Small intestine (tissue), 7 donors: ENCODE results near the gene ADGRG6. TPM values are rescaled to one million over a fixed set of nuclear protein-coding genes. Genes with fewer than 3 reads are reported as not detected.
A peak's percentile ranks its signal among the peaks of the same experiment; 100 is the strongest.

ENCODE experiments used
- DNase-seq, 2 donors: peaks; one replicate each; pipeline versions ENCODE4 v3.0.0 to v3.0.0-alpha.2; 2013
- FAIRE-seq: peaks from 2 replicates; lab custom pipeline; 2012; peaks lifted over from hg19 to GRCh38; lab: Jason Lieb, UNC
- H3K27ac ChIP-seq, 3 donors: one replicate each; pipeline ENCODE4 v1.5.1; 2013; ENCODE audit warnings: low read length in 2 of 3, mild to moderate bottlenecking in 2 of 3, control low read depth in 1 of 3, inconsistent platforms in 1 of 3, low read depth in 1 of 3, moderate library complexity in 1 of 3
- H3K27me3 ChIP-seq, 3 donors: one replicate each; pipeline ENCODE4 v1.6.1; 2013; ENCODE audit warnings: low read length in 3 of 3, inconsistent platforms in 1 of 3; ENCODE audit not compliant: control insufficient read depth in 3 of 3, insufficient read depth in 3 of 3
- H3K36me3 ChIP-seq, 3 donors: one replicate each; pipeline ENCODE4 v1.6.1; 2013; ENCODE audit warnings: low read length in 3 of 3, inconsistent platforms in 1 of 3, low read depth in 1 of 3, mild to moderate bottlenecking in 1 of 3, moderate library complexity in 1 of 3; ENCODE audit not compliant: control insufficient read depth in 3 of 3, insufficient read depth in 2 of 3
- H3K4me1 ChIP-seq, 3 donors: one replicate each; pipeline ENCODE4 v1.6.1; 2013; ENCODE audit warnings: low read length in 2 of 3, inconsistent platforms in 1 of 3, low read depth in 1 of 3, mild to moderate bottlenecking in 1 of 3, moderate library complexity in 1 of 3; ENCODE audit not compliant: control insufficient read depth in 3 of 3, insufficient read depth in 2 of 3
- H3K4me3 ChIP-seq, 3 donors: one replicate each; pipeline ENCODE4 v1.5.1; 2013; ENCODE audit warnings: low read length in 3 of 3, control low read depth in 1 of 3, inconsistent platforms in 1 of 3, low read depth in 1 of 3, mild to moderate bottlenecking in 1 of 3, moderate library complexity in 1 of 3
- H3K9me3 ChIP-seq, 2 donors: one replicate each; pipeline ENCODE4 v1.6.1; 2013; ENCODE audit warnings: low read depth in 1 of 2, low read length in 1 of 2; ENCODE audit not compliant: control insufficient read depth in 2 of 2, insufficient read depth in 1 of 2
- WGBS, 3 donors: extraction: QIAGEN DNeasy Blood & Tissue Kit; methylation state at CpG; one replicate each; pipeline ENCODE4 v1.1.7; 2013; 5-methylcytosine and 5-hydroxymethylcytosine counted together
- polyA plus RNA-seq, 4 donors: library from polyadenylated mRNA; stranded (reverse) in 3 of 4; unstranded in 1 of 4; fragments of 200-250 nt in 3 of 4; fragments of 120-200 nt in 1 of 4; gene quantifications; one replicate each; pipeline versions ENCODE4 v1.2.1 to v1.2.3, GENCODE V29; 2013
- donor health status: healthy with polysubstance abuse.
- donor health status: control.
- donor health status: control.
- donor health status: Bipolar disorder and iron deficiency.
- donor health status: healthy.

Gene ADGRG6
- polyA plus RNA-seq, 4 donors, result 5.4 to 25.8 (median 11.1) TPM

DNA sequence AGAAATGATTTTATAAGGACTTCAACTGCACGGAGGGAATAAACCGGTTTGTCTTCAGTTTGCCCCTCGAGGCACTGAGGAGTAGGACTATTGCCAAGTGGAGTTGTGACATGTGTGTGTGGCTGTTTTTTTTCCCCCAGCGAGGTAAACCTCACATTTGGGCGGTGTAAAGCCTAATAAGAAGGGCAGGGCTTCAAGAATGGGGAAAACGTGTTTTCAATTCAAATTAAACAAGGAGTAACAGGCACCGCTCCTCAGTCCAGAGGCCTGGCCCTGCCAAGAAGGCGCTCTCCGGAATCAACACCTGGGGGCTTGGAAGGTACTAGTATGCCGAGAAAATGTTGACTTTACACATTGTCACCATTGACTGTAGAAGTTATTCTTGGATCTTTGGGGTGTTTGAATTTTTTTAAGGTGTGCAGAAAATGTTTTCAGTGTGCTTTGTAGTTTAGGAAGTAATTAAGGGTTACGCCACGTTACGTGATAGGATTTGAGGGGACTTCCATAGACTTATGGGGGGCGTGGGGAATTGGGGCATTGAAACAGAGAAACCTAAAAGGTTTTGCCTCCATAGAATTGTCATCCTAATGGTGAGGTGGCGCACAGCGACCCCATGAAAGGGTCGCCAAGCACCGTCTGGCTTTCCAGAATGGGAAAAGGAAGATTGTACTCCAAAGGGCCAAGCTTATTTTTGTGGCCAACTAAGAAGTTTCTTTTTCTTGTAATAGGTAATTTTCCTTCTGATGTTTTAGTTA lies 791 bp downstream of the ADGRG6 start:
- WGBS, 3 donors, result 63 to 65% (median 64%) methylated on average over 18 of the region's 18 CpGs
- DNase-seq, result no peak
- Histone ChIP-seq H3K4me1 (peaks cover 0 to 5% (median 0%) of the 10 kb centered on the region in 3 donors), H3K4me3 (peak overlapping the region in 2 of 3 donors; percentile 82 to 87), H3K27me3 (no peaks in the 10 kb centered on the region), H3K36me3 (no peaks in the 10 kb centered on the region), H3K9me3 (peaks cover 0 to 7% of the 10 kb centered on the region in 2 donors), H3K27ac (peak overlapping the region in 2 of 3 donors; percentile 79 to 85)
- no peak for FAIRE-seq

DNA sequence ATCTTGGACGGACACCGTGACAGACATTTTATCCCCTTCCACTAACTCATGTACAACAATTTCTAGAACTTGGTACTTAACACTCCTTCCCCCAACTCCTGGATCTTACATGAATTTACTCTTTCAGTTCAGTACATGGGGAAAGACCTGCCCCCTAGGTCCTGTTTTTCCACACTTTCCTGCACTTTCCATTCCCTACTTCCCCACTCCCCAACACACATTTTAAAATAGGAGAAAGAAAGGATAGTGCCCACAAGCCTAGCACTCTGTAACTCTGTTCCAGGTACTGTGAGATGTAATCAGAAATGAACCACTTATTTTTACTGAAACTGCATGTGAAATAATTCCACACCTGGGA lies 1.3 kb downstream of the ADGRG6 start:
- FAIRE-seq, result no peak
- H3K4me1 ChIP-seq, result peaks cover 0 to 5% (median 0%) of the 10 kb centered on the region in 3 donors
- peak overlapping the region in 2 of 3 donors; percentile 82 to 87 for H3K4me3 ChIP-seq
- no peaks in the 10 kb centered on the region for H3K36me3 ChIP-seq
- no peaks in the 10 kb centered on the region for H3K27me3 ChIP-seq
- H3K27ac ChIP-seq, result no peak overlapping the region
- peak in 1 of 2 donors; percentile 15 for DNase-seq
- 91 to 95% (median 94%) methylated on average over 2 of the region's 2 CpGs for WGBS, 3 donors
- peaks cover 0 to 7% of the 10 kb centered on the region in 2 donors for H3K9me3 ChIP-seq

DNA sequence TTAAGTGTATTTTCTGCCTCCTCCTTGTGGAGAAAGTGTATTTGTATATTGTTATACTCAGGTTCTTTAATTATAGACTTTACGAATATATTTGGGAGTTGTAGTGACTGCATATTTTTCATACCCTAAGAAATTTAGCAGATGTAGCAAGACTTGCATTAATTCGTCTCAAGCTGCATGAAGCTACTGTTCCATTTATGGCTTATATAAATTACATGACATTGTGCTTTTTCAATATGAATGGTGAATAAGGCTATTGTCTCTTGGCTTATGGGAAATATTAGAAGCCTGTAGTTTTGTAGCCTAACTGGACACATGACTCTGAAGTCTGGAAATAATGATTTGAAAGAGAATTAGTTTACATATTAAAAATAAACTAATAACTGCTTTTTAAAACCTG lies 2.4 kb downstream of the ADGRG6 start:
- peaks cover 0 to 5% (median 0%) of the 10 kb centered on the region in 3 donors for H3K4me1 ChIP-seq
- DNase-seq (no peak), FAIRE-seq (no peak)
- 85 to 90% (median 89%) methylated on average over 2 of the region's 2 CpGs for WGBS, 3 donors
- no peak overlapping the region for H3K27ac ChIP-seq
- no peaks in the 10 kb centered on the region for H3K36me3 ChIP-seq
- H3K9me3 ChIP-seq, result peaks cover 0 to 7% of the 10 kb centered on the region in 2 donors
- H3K4me3 ChIP-seq, result no peak overlapping the region
- no peaks in the 10 kb centered on the region for H3K27me3 ChIP-seq

DNA sequence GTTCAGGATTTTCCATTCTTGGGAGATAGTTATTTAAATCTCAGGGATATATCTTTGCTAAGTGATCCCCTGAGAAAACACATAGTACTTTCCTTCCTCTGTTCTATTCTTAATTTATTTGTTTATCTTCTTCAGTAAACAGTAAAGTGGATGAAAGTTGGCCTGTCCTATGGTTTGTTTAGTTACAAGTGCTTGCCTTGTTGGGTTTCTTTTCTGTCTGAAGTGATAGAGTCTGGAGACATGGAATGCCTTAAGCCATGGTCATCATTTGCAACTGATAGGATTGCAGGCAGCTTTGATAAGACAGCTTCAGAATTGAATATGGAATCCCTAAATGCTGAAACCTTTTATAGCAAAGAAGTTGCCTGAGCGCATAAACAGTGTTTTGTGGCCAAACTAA lies 4.9 kb downstream of the ADGRG6 start:
- no peak overlapping the region for H3K27ac ChIP-seq
- H3K27me3 ChIP-seq, result no peaks in the 10 kb centered on the region
- no peaks in the 10 kb centered on the region for H3K36me3 ChIP-seq
- DNase-seq, result no peak
- WGBS, 3 donors, result 89 to 100% (median 97%) methylated on average over 1 of the region's 1 CpG
- H3K4me3 ChIP-seq, result no peak overlapping the region
- H3K9me3 ChIP-seq, result no peaks in the 10 kb centered on the region
- no peaks in the 10 kb centered on the region for H3K4me1 ChIP-seq
- no peak for FAIRE-seq

DNA sequence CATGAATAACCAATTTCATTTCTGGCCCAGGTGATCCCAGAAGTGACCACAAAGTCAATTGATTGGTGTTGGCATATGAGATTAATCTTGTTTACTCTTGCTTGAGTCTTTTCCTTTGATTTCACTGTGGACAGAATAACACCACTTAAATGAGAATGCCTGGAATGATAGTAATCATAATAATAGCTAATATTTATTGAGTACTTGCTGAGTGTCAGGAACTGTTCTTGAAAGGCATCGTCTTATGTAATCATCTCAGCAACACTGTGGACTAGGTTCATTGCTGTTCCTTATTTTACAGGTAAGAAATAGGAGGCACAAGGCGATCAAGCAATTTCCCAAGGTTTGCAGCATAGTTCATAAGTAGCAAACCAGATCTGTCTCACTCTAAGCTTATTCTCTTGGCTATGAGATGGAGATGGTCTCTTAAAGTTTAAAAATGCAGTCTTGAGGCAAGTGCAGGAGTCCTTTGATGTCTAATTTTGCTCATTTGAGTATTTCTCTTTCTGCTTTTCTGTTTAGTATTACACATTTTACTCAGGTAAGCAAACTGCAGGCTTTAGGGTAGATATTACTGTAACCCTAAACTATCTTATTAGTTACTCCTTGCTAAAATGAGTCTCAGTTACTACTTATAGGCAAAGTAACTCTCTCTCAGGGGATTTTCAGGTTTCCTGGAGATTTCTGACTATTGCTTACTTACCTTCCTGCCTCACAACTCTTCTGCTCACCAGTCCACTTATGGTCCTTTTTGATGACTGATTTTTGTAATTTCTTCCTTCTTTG lies 6.3 kb downstream of the ADGRG6 start:
- WGBS, 3 donors, result 77 to 82% (median 78%) methylated on average over 2 of the region's 2 CpGs
- no peaks in the 10 kb centered on the region for H3K4me1 ChIP-seq
- FAIRE-seq (no peak), DNase-seq (no peak)
- no peaks in the 10 kb centered on the region for H3K27me3 ChIP-seq
- no peaks in the 10 kb centered on the region for H3K36me3 ChIP-seq
- no peak overlapping the region for H3K4me3 ChIP-seq
- H3K9me3 ChIP-seq, result no peaks in the 10 kb centered on the region
- H3K27ac ChIP-seq, result no peak overlapping the region

DNA sequence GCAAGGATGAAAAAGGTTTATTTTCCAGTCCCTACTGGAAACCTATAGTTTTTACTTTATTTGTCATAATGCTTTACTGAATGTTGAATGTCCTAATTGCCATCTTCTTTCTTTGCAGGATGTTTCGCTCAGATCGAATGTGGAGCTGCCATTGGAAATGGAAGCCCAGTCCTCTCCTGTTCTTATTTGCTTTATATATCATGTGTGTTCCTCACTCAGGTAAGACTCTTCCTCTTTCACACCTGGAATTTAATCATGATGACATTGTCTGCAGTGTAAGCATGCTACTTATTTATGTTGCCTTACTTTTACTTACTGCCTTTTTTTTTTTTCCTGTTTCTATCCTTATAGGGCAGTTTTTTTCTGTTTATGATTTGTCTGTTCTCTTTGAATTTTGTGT lies 7.6 kb downstream of the ADGRG6 start:
- Histone ChIP-seq H3K4me1 (no peaks in the 10 kb centered on the region), H3K4me3 (no peak overlapping the region), H3K27me3 (no peaks in the 10 kb centered on the region), H3K27ac (no peak overlapping the region), H3K9me3 (no peaks in the 10 kb centered on the region), H3K36me3 (no peaks in the 10 kb centered on the region)
- no peak for FAIRE-seq
- no peak for DNase-seq
- 91 to 100% (median 98%) methylated on average over 2 of the region's 2 CpGs for WGBS, 3 donors

DNA sequence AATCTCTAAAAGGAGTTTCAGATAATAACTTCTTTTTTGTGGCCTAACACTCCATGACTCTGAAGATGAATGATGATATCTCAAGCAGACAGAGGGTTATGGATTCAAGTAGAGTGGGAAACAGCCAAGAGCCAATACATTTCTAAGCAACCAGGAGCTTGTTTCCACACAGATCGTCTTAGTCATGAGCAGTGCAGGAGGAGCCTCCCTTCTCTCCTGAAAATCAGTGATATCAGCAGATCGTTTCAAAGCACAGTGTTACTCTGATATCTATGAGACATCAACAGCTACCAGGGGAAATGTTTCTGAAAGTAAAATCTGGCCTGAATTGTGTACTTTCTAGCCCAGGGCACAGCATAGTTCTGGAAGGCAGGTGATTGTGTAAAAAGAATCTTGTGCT lies 11.5 kb downstream of the ADGRG6 start:
- no peaks in the 10 kb centered on the region for H3K9me3 ChIP-seq
- no peaks in the 10 kb centered on the region for H3K36me3 ChIP-seq
- WGBS, 3 donors, result 32 to 44% (median 38%) methylated on average over 2 of the region's 2 CpGs
- no peak overlapping the region for H3K4me3 ChIP-seq
- H3K27ac ChIP-seq, result no peak overlapping the region
- H3K27me3 ChIP-seq, result no peaks in the 10 kb centered on the region
- FAIRE-seq (no peak), DNase-seq (no peak)
- H3K4me1 ChIP-seq, result no peaks in the 10 kb centered on the region

DNA sequence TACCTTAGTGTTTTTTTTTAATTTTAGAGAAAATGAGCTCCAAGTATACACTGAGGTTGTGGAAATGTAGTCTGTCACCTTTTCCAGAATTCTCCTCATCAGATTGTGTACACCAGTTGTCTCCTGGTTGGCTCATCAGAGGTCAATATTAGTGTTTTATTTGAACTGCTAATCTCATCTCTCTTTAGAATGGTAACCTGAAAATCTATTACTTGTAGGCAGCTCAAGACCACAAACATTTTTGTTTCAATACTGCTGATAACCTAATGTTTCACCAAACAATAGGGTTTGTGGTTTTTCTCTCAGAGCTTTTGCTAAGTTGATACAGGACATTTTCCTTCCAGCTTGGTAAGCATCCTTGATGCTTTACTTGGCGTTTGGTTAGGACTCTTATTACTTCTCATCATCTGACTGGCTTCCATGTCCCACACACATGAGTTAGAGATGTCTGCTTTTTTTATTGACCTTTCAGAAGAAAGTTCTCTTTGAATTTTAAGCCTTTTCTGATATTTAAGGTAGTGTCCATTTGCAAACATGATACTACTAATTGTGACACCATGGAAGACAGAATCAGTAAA lies 15.1 kb downstream of the ADGRG6 start:
- H3K36me3 ChIP-seq, result no peaks in the 10 kb centered on the region
- DNase-seq (no peak), FAIRE-seq (no peak)
- H3K4me1 ChIP-seq, result no peaks in the 10 kb centered on the region
- no peaks in the 10 kb centered on the region for H3K27me3 ChIP-seq
- 75 to 79% (median 76%) methylated on average over 1 of the region's 1 CpG for WGBS, 3 donors
- H3K4me3 ChIP-seq, result no peak overlapping the region
- no peaks in the 10 kb centered on the region for H3K9me3 ChIP-seq
- no peak overlapping the region for H3K27ac ChIP-seq
